Neural progenitor cell (in vitro differentiated cells): Measurements from ENCODE around the gene ADAMTS15. TPM values are rescaled to one million over a fixed set of nuclear protein-coding genes. Genes with fewer than 3 reads are reported as not detected.

Experiments
- DNase-seq: peaks from one replicate; pipeline ENCODE4 v3.0.0-alpha.2; 2016; ENCODE audit warnings: low spot score
- H2AFZ ChIP-seq: fragments of 200-600 bp; sonication (generic); replicated peaks from 2 replicates; pipeline ENCODE4 v1.6.1; 2016; ENCODE audit warnings: antibody characterized with exemption
- H3F3A ChIP-seq: fragments of 200-600 bp; sonication (generic); 2 replicates; pipeline ENCODE4 v1.6.1; 2016; ENCODE audit warnings: antibody characterized with exemption, low read depth
- H3K27ac ChIP-seq: fragments of 200-600 bp; sonication (generic); 2 replicates; pipeline ENCODE4 v1.5.1; 2016; ENCODE audit warnings: mild to moderate bottlenecking
- H3K27me3 ChIP-seq: fragments of 200-600 bp; sonication (generic); 2 replicates; pipeline ENCODE4 v1.6.1; 2016; ENCODE audit warnings: mild to moderate bottlenecking, moderate library complexity
- H3K36me3 ChIP-seq: fragments of 200-600 bp; sonication (generic); 2 replicates; pipeline ENCODE4 v1.5.1; 2016
- H3K4me1 ChIP-seq: fragments of 200-600 bp; sonication (generic); 2 replicates; pipeline ENCODE4 v1.6.1; 2016; ENCODE audit warnings: mixed run types
- H3K4me2 ChIP-seq: fragments of 200-600 bp; sonication (generic); 2 replicates; pipeline ENCODE4 v1.6.1; 2016
- H3K4me3 ChIP-seq: fragments of 200-600 bp; sonication (generic); 2 replicates; pipeline ENCODE4 v1.5.1; 2016
- H3K79me2 ChIP-seq: fragments of 200-600 bp; sonication (generic); 2 replicates; pipeline ENCODE4 v1.6.1; 2016; ENCODE audit warnings: low read depth
- H3K9ac ChIP-seq: fragments of 200-600 bp; sonication (generic); 2 replicates; pipeline ENCODE4 v1.6.1; 2016
- H3K9me3 ChIP-seq: fragments of 200-600 bp; sonication (generic); 2 replicates; pipeline ENCODE4 v1.5.1; 2016; ENCODE audit warnings: low read depth
- H4K20me1 ChIP-seq: fragments of 200-600 bp; sonication (generic); 2 replicates; pipeline ENCODE4 v1.6.1; 2016; ENCODE audit warnings: low read depth
- H3K27ac Mint-ChIP-seq: 3 replicates; pipeline ENCODE4 v1.8.0; 2021; ENCODE audit warnings: mixed read lengths
- H3K27me3 Mint-ChIP-seq: 2 replicates; pipeline ENCODE4 v1.8.0; 2022; ENCODE audit warnings: low read depth, mild to moderate bottlenecking, inconsistent platforms, moderate library complexity, mixed read lengths; ENCODE audit not compliant: insufficient read depth
- H3K36me3 Mint-ChIP-seq: 3 replicates; pipeline ENCODE4 v1.8.0; 2021; ENCODE audit warnings: mixed read lengths
- H3K4me1 Mint-ChIP-seq: 3 replicates; pipeline ENCODE4 v1.8.0; 2021; ENCODE audit warnings: mixed read lengths
- H3K4me3 Mint-ChIP-seq: 3 replicates; pipeline ENCODE4 v1.8.0; 2021; ENCODE audit warnings: mild to moderate bottlenecking, moderate library complexity, mixed read lengths
- H3K9me3 Mint-ChIP-seq: 3 replicates; pipeline ENCODE4 v1.8.0; 2020; ENCODE audit warnings: mixed read lengths
- EZH2 ChIP-seq: fragments of 200-600 bp; sonication (generic); IDR thresholded peaks from 2 replicates; pipeline ENCODE4 v1.6.1; 2017; ENCODE audit warnings: antibody characterized with exemption, mild to moderate bottlenecking, moderate library complexity
- EZH2phosphoT487 ChIP-seq: fragments of 200-600 bp; sonication (generic); IDR thresholded peaks from 2 replicates; pipeline ENCODE4 v1.6.1; 2017; ENCODE audit warnings: antibody characterized with exemption
- total RNA-seq: library from RNA; depleted of rRNA; stranded (reverse); fragments of >200 nt; gene quantifications from 2 replicates; pipeline ENCODE4 v1.2.3, GENCODE V29; 2015; ENCODE audit warnings: low replicate concordance
- TF ChIP-seq, protein P1 (sequence below): fragments of 200-600 bp; sonication (generic); IDR thresholded peaks from 2 replicates; pipeline ENCODE4 v1.5.1; 2017; ENCODE audit warnings: antibody characterized with exemption, mild to moderate bottlenecking

ADAMTS15 gene
- total RNA-seq, 1 donor from 2014 or later = 0.09 TPM

DNA sequence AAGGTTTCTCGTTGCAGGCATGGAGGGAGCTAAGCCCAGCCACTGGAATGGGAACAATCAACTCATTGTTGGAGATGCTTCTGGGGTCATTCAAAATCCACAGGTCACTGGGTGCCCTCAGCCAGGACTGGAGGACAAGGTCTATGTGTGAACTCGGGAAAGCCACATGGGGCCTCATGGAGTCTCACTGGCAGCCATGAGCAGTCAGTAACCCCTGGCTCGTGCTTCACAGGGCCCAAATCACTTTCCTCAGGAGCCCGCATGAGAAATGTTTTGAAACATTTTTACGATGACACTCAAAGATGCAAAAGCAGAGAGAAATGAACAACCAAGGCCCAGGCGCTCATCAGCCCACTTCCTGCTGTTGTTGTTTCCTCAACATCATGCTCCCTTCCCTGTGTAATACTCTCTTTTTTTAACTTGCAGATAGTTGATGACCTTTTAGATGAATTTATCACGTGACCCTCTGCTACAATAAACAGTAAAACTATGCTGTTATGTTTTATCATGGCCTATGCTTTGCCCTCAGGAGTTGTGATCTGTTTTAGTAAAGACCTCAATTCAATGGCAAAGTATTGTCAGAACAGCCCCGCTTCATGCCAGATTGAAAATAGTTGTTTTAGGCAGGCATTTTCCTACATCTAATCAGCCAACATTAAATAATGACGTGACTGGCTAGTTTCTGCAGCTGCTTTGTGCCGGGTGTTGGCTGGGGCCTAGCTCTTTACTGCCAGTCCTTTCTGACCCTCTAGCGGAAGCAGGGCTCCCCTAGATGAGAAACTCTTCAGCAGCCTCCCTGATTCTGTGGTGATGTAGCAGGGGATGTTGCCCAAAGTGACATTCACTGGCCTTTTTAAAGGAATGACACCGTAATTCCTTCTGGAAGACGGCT lies 39.7 kb downstream of the ADAMTS15 start:
- Mint-ChIP-seq H3K27ac (peak overlapping the region; percentile 58), H3K36me3 (no peaks in the 10 kb centered on the region), H3K4me3 (no peak overlapping the region), H3K27me3 (no peaks in the 10 kb centered on the region), H3K9me3 (peaks cover 2% of the 10 kb centered on the region), H3K4me1 (peaks cover 14% of the 10 kb centered on the region)
- no peak overlapping the region for H3K4me2 ChIP-seq
- H3K9ac ChIP-seq = no peak overlapping the region
- H3K4me3 ChIP-seq = no peak overlapping the region
- H4K20me1 ChIP-seq = no peaks in the 10 kb centered on the region
- no peaks in the 10 kb centered on the region for H3K36me3 ChIP-seq
- no peaks in the 10 kb centered on the region for H3K27me3 ChIP-seq
- TF ChIP-seq EZH2phosphoT487 (no peak), EZH2 (no peak)
- TF ChIP-seq, protein P1, sequence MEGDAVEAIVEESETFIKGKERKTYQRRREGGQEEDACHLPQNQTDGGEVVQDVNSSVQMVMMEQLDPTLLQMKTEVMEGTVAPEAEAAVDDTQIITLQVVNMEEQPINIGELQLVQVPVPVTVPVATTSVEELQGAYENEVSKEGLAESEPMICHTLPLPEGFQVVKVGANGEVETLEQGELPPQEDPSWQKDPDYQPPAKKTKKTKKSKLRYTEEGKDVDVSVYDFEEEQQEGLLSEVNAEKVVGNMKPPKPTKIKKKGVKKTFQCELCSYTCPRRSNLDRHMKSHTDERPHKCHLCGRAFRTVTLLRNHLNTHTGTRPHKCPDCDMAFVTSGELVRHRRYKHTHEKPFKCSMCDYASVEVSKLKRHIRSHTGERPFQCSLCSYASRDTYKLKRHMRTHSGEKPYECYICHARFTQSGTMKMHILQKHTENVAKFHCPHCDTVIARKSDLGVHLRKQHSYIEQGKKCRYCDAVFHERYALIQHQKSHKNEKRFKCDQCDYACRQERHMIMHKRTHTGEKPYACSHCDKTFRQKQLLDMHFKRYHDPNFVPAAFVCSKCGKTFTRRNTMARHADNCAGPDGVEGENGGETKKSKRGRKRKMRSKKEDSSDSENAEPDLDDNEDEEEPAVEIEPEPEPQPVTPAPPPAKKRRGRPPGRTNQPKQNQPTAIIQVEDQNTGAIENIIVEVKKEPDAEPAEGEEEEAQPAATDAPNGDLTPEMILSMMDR = no peak
- no peaks in the 10 kb centered on the region for H3K4me1 ChIP-seq
- H3F3A ChIP-seq = no peaks in the 10 kb centered on the region
- H2AFZ ChIP-seq = peak overlapping the region; percentile 22
- H3K79me2 ChIP-seq = no peaks in the 10 kb centered on the region
- no peak overlapping the region for H3K27ac ChIP-seq
- DNase-seq = no peak
- H3K9me3 ChIP-seq = no peaks in the 10 kb centered on the region

DNA sequence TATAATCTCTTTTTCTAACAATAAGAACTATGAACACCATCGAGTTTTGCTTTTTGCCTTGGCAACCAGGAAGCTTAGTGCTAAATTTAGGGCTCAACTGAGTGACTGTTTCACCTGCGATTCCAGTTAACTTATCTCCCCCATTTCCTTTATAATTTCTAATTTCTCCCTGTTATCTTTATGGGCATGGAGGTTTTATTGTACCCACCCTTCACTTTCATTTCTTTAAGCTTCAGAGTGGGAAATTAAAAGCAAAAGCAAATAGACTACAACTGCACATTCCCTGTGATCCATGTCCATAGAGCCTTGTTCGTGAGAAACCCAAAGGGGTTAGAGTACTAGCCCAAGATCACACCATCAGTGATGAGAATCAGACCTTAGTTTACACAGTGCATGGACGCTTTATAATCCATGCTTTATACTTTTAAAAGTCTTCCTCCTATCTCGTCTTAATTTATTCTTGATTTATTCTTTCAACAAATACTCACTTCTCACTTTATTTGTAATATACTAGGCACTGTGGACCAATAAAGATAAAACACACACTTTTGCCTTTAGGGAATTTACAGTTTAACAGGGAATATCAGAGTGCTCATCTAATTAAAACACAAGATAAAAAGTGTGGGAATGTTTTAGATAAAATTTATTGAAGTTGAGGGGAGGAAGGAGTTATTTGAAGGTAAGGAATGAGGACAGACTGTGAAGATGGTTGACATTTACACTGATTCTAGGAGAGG lies 40.6 kb downstream of the ADAMTS15 start:
- H3K27ac Mint-ChIP-seq = no peak overlapping the region
- no peak overlapping the region for H3K4me3 Mint-ChIP-seq
- no peaks in the 10 kb centered on the region for H3K27me3 Mint-ChIP-seq
- DNase-seq = no peak
- H3K9me3 ChIP-seq = no peaks in the 10 kb centered on the region
- no peaks in the 10 kb centered on the region for H3K9me3 Mint-ChIP-seq
- H3F3A ChIP-seq = no peaks in the 10 kb centered on the region
- no peak overlapping the region for H3K4me3 ChIP-seq
- no peaks in the 10 kb centered on the region for H3K36me3 Mint-ChIP-seq
- H3K27me3 ChIP-seq = no peaks in the 10 kb centered on the region
- peaks cover 11% of the 10 kb centered on the region for H3K4me1 Mint-ChIP-seq
- no peak overlapping the region for H2AFZ ChIP-seq
- no peak for TF ChIP-seq EZH2
- no peak for TF ChIP-seq EZH2phosphoT487
- TF ChIP-seq, protein P1 = no peak
- H3K36me3 ChIP-seq = no peaks in the 10 kb centered on the region
- H3K4me1 ChIP-seq = no peaks in the 10 kb centered on the region
- H3K4me2 ChIP-seq = no peak overlapping the region
- no peaks in the 10 kb centered on the region for H4K20me1 ChIP-seq
- no peaks in the 10 kb centered on the region for H3K79me2 ChIP-seq
- no peak overlapping the region for H3K27ac ChIP-seq
- H3K9ac ChIP-seq = no peak overlapping the region

DNA sequence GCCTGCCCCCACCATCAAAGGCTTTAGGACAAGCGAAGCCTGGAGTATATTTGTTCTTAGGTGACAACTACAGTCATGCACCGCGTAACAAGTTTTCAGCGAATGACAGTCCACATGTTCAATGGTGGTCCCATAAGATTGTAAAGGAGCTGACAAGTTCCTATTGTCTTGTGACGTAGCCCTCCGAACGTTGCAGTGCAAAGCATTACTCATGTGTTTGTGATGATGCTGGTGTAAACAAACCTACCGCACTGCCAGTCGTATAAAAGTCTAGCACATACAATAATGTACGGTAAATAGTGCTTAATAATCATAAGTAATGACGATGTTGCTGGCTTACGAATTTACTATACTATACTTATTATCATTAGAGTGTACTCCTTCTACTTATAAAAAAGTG lies 41.3 kb downstream of the ADAMTS15 start:
- Histone ChIP-seq H3K9ac (no peak overlapping the region), H3K4me3 (no peak overlapping the region), H4K20me1 (no peaks in the 10 kb centered on the region), H3K27ac (no peak overlapping the region), H3K9me3 (no peaks in the 10 kb centered on the region), H3K27me3 (no peaks in the 10 kb centered on the region), H3K79me2 (no peaks in the 10 kb centered on the region), H3K4me1 (no peaks in the 10 kb centered on the region), H3F3A (no peaks in the 10 kb centered on the region), H2AFZ (no peak overlapping the region), H3K4me2 (no peak overlapping the region), H3K36me3 (no peaks in the 10 kb centered on the region)
- TF ChIP-seq, protein P1 = no peak
- TF ChIP-seq EZH2phosphoT487 (no peak), EZH2 (no peak)
- Mint-ChIP-seq H3K4me1 (peaks cover 11% of the 10 kb centered on the region), H3K27me3 (no peaks in the 10 kb centered on the region), H3K4me3 (no peak overlapping the region), H3K27ac (no peak overlapping the region), H3K9me3 (no peaks in the 10 kb centered on the region), H3K36me3 (no peaks in the 10 kb centered on the region)
- no peak for DNase-seq
